ENCODE measurements around the gene TTC12.

- TF ChIP-seq MYC (IDR thresholded peaks at IDR 0.05; ENCODE audit: low read depth, low read length) (no peak), CTCF (IDR thresholded peaks at IDR 0.05; ENCODE audit: extremely low read depth in 1 of 2, insufficient read depth in 1 of 2, low read depth in 1 of 2, low read length in 2 of 2) (no peak), FOS (IDR thresholded peaks at IDR 0.05; ENCODE audit: borderline replicate concordance, insufficient read depth, low read length) (no peak), JUN (IDR thresholded peaks at IDR 0.05; ENCODE audit: borderline replicate concordance, insufficient read depth, insufficient read length, low read depth) (no peak)
- TF ChIP-seq, protein P1, sequence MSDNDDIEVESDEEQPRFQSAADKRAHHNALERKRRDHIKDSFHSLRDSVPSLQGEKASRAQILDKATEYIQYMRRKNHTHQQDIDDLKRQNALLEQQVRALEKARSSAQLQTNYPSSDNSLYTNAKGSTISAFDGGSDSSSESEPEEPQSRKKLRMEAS (IDR thresholded peaks at IDR 0.05; ENCODE audit: insufficient read depth, insufficient read length) = no peak
Measured at GRCh38 chr11:113411536-113411935, 97.2 kb downstream of the TTC12 start.
